Bronchial epithelial cell (primary cell): ENCODE results near the gene UFD1. TPM values are rescaled to one million over a fixed set of nuclear protein-coding genes. Genes with fewer than 3 reads are reported as not detected.

Source experiments
- DNase-seq: peaks from one replicate; pipeline ENCODE4 v3.0.0-alpha.2; 2010; ENCODE audit warnings: low read depth
- FAIRE-seq: peaks from 2 replicates; lab custom pipeline; 2011; peaks lifted over from hg19 to GRCh38; lab: Jason Lieb, UNC
- H3K27me3 ChIP-seq: 2 replicates; pipeline ENCODE4 v1.5.1; 2011; ENCODE audit warnings: low read length; ENCODE audit not compliant: control insufficient read depth, insufficient read depth
- H3K36me3 ChIP-seq: 2 replicates; pipeline ENCODE4 v1.5.1; 2011; ENCODE audit warnings: low read length; ENCODE audit not compliant: control insufficient read depth, insufficient read depth
- H3K4me3 ChIP-seq: 2 replicates; pipeline ENCODE4 v1.5.1; 2011; ENCODE audit warnings: mild to moderate bottlenecking, low read depth, low read length, control low read depth
- CTCF ChIP-seq: IDR thresholded peaks from 2 replicates; pipeline ENCODE4 v1.5.1; 2011; ENCODE audit warnings: mild to moderate bottlenecking, moderate library complexity, low read length, control low read depth, inconsistent platforms; ENCODE audit not compliant: insufficient read depth, severe bottlenecking
- total RNA-seq: library from RNA; depleted of rRNA; stranded (reverse); fragments of >200 nt; gene quantifications from 2 replicates; pipeline ENCODE4 v1.2.1, GENCODE V29; 2014

The UFD1 gene
- total RNA-seq, 1 donor from 2014 or later = 66.9 TPM

- Histone ChIP-seq H3K36me3 (peaks cover 9% of the 10 kb centered on the region), H3K27me3 (no peaks in the 10 kb centered on the region), H3K4me3 (no peak overlapping the region)
- no peak for DNase-seq
- no peak for FAIRE-seq
- no peak for TF ChIP-seq CTCF
Observed at GRCh38 chr22:19412478-19412877, 66.5 kb downstream of the UFD1 start.

- FAIRE-seq = no peak
- peaks cover 9% of the 10 kb centered on the region for H3K36me3 ChIP-seq
- no peak for TF ChIP-seq CTCF
Observed at GRCh38 chr22:19411690-19412045, 67.3 kb downstream of the UFD1 start.

GRCh38 chr22:19410941-19411689 is 67.9 kb downstream of the UFD1 start:
- Histone ChIP-seq H3K36me3 (peaks cover 12% of the 10 kb centered on the region), H3K27me3 (no peaks in the 10 kb centered on the region), H3K4me3 (no peak overlapping the region)
- FAIRE-seq = no peak
- no peak for DNase-seq
- TF ChIP-seq CTCF = no peak

More at GRCh38 chr22:19411690-19412045, 67.3 kb downstream of the UFD1 start:
- H3K27me3 ChIP-seq = no peaks in the 10 kb centered on the region
- no peak for DNase-seq
- H3K4me3 ChIP-seq = no peak overlapping the region

- H3K4me3 ChIP-seq = no peak overlapping the region
- FAIRE-seq = no peak
Observed at GRCh38 chr22:19407649-19408606, 71.1 kb downstream of the UFD1 start.

GRCh38 chr22:19406846-19407245 is 72.1 kb downstream of the UFD1 start:
- peaks cover 16% of the 10 kb centered on the region for H3K36me3 ChIP-seq
- DNase-seq (no peak), FAIRE-seq (no peak)
- H3K27me3 ChIP-seq = no peaks in the 10 kb centered on the region
- no peak overlapping the region for H3K4me3 ChIP-seq
- no peak for TF ChIP-seq CTCF

More at GRCh38 chr22:19407649-19408606, 71.1 kb downstream of the UFD1 start:
- H3K27me3 ChIP-seq = no peaks in the 10 kb centered on the region
- H3K36me3 ChIP-seq = peaks cover 16% of the 10 kb centered on the region
- DNase-seq = no peak
- TF ChIP-seq CTCF = no peak
